ENCODE data around the gene ARSK.

DNA sequence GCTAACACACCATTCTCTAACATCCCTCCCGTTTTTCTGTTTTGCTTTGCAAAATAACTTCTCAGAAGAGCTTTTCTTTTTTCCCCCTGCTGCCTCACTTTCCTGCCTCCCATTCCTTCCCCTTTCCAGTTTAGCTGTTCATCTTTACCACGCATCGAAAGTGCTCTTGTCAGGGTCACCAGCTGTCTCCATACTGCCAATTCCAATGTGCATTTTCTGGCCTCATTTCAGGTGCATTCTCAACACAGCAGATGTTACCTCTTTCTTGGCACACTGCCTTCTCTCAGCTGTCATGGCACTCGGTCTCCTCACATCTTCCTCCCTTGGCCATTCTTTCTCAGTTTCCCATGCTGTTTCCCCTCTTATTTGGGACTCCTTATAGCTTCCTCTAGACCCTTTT, 9.5 kb downstream of the ARSK start:
- TF ChIP-seq EZH2 (IDR thresholded peaks at IDR 0.05), result no peak
- no peak for TF ChIP-seq POLR2AphosphoS5 (IDR thresholded peaks at IDR 0.05; ENCODE audit: borderline replicate concordance, low read depth, low read length)
